Measurements from ENCODE around the gene PARL. TPM values are rescaled to one million over a fixed set of nuclear protein-coding genes. Genes with fewer than 3 reads are reported as not detected.

PARL gene
- total and polyA plus RNA-seq, 12 donors = 45.8 to 113 (median 60.7) TPM

DNA sequence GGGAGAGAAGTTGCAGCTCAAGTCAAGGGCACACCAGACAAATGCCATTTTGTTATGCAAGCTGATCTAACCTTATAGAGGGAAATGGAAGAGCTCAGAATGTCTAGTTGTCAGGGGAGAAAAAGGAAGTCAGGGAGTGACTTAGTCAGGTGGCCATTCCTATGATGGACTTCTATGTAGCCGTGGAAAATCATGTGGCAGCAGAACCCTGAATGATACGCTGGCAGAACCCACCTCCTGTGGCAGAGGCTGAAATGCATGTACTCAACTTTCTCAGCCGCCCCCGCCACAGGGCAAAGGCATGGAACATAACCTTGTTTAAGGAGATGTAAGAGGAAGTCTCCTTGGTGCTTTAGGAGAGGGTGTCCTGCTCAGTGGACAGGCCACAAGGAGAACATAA is 37.7 kb upstream of the PARL start:
- ATAC-seq = no peak
- Histone ChIP-seq H3K27ac (no peak overlapping the region), H3K4me1 (no peaks in the 10 kb centered on the region), H3K36me3 (peaks cover 0 to 84% (median 45%) of the 10 kb centered on the region in 9 donors), H3K27me3 (no peaks in the 10 kb centered on the region), H3K4me3 (no peak overlapping the region), H3K9me3 (no peaks in the 10 kb centered on the region)
- TF ChIP-seq, protein P1, sequence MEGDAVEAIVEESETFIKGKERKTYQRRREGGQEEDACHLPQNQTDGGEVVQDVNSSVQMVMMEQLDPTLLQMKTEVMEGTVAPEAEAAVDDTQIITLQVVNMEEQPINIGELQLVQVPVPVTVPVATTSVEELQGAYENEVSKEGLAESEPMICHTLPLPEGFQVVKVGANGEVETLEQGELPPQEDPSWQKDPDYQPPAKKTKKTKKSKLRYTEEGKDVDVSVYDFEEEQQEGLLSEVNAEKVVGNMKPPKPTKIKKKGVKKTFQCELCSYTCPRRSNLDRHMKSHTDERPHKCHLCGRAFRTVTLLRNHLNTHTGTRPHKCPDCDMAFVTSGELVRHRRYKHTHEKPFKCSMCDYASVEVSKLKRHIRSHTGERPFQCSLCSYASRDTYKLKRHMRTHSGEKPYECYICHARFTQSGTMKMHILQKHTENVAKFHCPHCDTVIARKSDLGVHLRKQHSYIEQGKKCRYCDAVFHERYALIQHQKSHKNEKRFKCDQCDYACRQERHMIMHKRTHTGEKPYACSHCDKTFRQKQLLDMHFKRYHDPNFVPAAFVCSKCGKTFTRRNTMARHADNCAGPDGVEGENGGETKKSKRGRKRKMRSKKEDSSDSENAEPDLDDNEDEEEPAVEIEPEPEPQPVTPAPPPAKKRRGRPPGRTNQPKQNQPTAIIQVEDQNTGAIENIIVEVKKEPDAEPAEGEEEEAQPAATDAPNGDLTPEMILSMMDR (IDR thresholded peaks at IDR 0.05) = no peak
- WGBS, 2 donors = 95 to 97% methylated on average over 4 of the region's 4 CpGs
- intact Hi-C loops (cut with DNase I) = no loop called here
- no peak for DNase-seq

DNA sequence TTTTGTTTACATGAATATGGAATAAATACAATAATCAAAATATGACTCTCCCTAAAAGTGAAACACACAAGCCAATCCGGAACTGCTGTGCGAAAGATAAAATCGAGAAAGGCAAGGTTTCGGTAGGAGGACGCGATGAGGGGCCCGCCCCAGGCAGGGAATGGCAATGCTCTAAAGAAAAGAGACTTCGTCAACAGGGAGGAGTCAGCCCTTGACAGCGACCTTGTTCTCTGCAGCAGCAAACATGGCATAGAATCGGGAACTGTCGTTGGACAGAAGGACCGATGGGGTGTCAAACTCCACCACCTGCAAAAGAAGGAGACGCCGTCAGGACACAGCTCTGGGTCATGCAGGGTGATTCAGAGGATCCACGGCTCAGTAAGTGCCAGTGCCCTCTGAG is 36.4 kb upstream of the PARL start:
- intact Hi-C loops (cut with DNase I) = no loop called here
- Histone ChIP-seq H3K4me3 (no peak overlapping the region), H3K36me3 (peaks cover 0 to 70% (median 38%) of the 10 kb centered on the region in 9 donors), H3K9me3 (no peaks in the 10 kb centered on the region), H3K27me3 (no peaks in the 10 kb centered on the region), H3K27ac (no peak overlapping the region), H3K4me1 (no peaks in the 10 kb centered on the region)
- ATAC-seq (no peak), DNase-seq (no peak)
- TF ChIP-seq, protein P1 (IDR thresholded peaks at IDR 0.05) = no peak
- WGBS, 2 donors = 90 to 94% methylated on average over 15 of the region's 15 CpGs

DNA sequence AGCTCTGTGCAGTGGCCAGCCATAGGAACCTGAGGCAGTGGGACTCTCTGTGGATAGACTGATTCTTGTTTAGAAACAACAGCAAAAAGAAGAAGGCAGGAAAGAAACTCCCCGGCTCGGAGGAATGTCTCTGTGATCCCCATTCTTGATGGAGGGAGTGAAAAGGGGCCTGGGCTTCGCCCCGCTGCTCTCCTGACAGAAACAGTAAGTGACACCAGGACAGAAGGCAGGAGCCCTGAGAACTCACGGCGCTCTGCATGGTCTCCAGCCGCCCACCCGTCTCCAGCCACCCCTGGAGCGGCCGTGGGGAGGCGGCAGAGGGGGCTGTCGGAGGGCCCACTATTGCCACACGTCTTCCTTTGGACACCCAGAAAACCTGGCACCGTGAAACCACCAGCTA is 35.7 kb upstream of the PARL start:
- Histone ChIP-seq H3K4me3 (no peak overlapping the region), H3K4me1 (no peaks in the 10 kb centered on the region), H3K27me3 (no peaks in the 10 kb centered on the region), H3K36me3 (peaks cover 0 to 63% (median 37%) of the 10 kb centered on the region in 9 donors), H3K9me3 (no peaks in the 10 kb centered on the region), H3K27ac (no peak overlapping the region)
- WGBS, 2 donors = 88 to 93% methylated on average over 14 of the region's 14 CpGs
- no peak for DNase-seq
- ATAC-seq = no peak
- TF ChIP-seq, protein P1 (IDR thresholded peaks at IDR 0.05) = no peak
- intact Hi-C loops (cut with DNase I) = no loop called here

DNA sequence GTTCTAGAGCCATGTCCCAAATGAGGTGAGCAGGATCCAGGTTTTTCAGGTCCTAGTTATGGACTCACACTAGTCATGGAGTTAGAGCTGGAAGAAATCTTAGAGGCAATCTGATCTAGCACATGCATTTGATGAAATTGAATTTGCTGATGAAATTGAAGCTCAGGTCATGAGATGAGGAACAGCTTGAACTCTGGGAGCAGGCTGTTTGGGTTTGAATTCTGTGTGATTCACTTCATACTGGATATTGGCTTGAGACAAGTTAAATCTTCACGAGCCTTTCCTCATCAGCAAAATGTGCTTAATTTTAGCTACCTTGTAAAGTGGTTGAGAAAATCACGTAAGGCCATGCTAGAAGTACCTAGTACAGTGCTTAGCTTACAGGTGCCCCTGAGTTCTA is 33.5 kb upstream of the PARL start:
- Histone ChIP-seq H3K9me3 (no peaks in the 10 kb centered on the region), H3K27ac (no peak overlapping the region), H3K4me1 (no peaks in the 10 kb centered on the region), H3K4me3 (no peak overlapping the region), H3K36me3 (peaks cover 0 to 41% (median 28%) of the 10 kb centered on the region in 9 donors), H3K27me3 (no peaks in the 10 kb centered on the region)
- 87 to 88% methylated on average over 2 of the region's 2 CpGs for WGBS, 2 donors
- TF ChIP-seq, protein P1 (IDR thresholded peaks at IDR 0.05) = no peak
- intact Hi-C loops (cut with DNase I) = no loop called here
- ATAC-seq = no peak
- DNase-seq = no peak
